GM12872 (cell line): ENCODE results near the gene TPCN2.

Experiments used
- TF ChIP-seq, protein P1 (sequence below): IDR thresholded peaks from 3 replicates; pipeline ENCODE4 v1.5.1; 2011; ENCODE audit warnings: low read depth, mild to moderate bottlenecking, low read length, moderate library complexity; ENCODE audit not compliant: insufficient read depth

The TPCN2 gene

GRCh38 chr11:69153661-69154060 lies 104.9 kb downstream of the TPCN2 start:
- TF ChIP-seq, protein P1, sequence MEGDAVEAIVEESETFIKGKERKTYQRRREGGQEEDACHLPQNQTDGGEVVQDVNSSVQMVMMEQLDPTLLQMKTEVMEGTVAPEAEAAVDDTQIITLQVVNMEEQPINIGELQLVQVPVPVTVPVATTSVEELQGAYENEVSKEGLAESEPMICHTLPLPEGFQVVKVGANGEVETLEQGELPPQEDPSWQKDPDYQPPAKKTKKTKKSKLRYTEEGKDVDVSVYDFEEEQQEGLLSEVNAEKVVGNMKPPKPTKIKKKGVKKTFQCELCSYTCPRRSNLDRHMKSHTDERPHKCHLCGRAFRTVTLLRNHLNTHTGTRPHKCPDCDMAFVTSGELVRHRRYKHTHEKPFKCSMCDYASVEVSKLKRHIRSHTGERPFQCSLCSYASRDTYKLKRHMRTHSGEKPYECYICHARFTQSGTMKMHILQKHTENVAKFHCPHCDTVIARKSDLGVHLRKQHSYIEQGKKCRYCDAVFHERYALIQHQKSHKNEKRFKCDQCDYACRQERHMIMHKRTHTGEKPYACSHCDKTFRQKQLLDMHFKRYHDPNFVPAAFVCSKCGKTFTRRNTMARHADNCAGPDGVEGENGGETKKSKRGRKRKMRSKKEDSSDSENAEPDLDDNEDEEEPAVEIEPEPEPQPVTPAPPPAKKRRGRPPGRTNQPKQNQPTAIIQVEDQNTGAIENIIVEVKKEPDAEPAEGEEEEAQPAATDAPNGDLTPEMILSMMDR, result no peak

GRCh38 chr11:69154211-69154913 lies 105.6 kb downstream of the TPCN2 start:
- TF ChIP-seq, protein P1, result no peak

GRCh38 chr11:69154938-69155301 lies 106.2 kb downstream of the TPCN2 start:
- TF ChIP-seq, protein P1, result no peak

DNA sequence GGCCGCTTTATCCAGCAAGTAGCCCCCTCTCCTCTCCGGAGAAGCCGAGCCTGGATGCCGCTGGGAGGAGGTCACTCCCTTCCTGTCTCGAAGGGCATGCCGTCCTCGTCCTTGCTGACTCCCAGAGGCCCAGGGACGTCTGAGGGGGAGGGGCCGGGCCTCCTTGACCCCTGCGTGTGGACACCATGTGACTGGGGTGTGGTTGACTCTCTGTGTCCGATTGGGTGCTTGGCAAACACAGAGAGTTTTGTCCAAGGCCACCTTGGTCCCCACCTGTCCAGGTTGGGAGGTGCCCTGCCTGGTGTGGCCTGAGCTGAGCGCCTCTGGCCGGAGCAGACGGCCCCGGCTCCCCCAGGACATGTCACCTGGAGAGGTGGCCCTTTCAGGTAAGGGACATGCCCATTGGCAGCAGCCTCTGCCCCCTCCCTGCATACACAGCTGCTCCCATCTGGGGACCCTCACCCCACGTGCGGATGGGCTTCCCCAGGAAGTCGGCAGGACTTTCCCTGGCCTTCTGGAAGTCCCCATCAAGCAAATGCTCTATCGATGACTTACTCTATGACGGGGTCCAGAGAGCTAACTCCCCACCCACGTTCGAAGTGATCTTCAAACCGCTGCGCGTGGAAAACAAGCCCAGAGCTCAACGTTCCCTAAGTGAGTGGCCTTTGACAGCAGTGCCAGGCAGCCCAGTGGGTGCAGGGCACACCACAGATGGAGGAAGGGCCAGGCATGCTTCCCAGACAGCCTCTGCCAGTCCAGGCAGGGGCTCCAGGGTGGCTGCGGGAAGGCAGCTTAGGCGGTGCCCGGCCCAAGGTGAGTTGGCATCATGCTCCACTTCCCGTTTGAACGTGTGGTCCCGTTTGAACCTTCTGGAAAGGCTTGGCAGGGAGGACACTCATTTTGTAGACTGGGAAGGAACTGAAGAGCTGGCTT lies 106.8 kb downstream of the TPCN2 start, which contains the start of gene SMIM38:
Gene SMIM38 (plus strand): TSS at position 634 of the 933 bp plus-strand sequence. CDS start 1,912 bp downstream, outside the sequence.
- TF ChIP-seq, protein P1, result no peak

- TF ChIP-seq, protein P1, result no peak
Observed at GRCh38 chr11:69156235-69156639, 107.5 kb downstream of the TPCN2 start.

- TF ChIP-seq, protein P1, result no peak
Observed at GRCh38 chr11:69156673-69157155, 108.0 kb downstream of the TPCN2 start.

DNA sequence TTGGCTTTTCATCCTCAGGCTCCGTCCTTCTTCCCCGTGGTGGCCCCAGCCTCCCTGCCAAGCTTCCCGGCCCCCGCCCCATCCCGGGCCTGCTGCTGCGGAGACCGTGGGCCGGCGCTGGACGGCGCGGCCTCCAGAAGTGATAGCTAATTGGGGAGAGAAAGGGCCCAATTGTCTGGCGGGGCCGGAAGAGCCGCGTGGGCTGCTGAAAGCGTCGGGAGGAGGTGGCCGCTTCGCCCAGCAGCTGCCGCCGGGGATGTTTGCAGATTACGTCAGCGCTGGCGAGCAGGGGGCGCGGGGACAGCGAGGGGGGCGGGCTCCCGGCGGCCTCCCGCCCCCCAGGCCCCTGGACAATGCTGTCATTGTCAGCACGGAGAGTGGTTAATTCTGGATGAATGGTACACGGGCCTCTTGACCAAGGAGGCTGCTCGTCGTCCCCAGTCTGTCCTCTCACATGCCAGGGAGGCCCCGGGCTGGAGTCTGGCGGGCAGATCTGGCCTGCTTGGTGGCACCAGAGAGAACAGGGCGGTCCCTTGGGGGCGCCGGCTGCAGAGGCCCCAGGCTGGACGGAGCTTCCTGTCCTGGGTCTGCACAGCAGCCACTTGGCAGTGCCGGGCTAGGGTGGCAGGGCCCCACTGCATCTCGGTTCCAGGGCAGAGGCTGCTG lies 108.6 kb downstream of the TPCN2 start:
- TF ChIP-seq, protein P1, result no peak
